ENCODE results near the gene MGAT4B.

GRCh38 chr5:179798144-179798770 lies 8.4 kb downstream of the MGAT4B start:
- TF ChIP-seq POLR2A (IDR thresholded peaks at IDR 0.05; ENCODE audit: low read depth, low read length) (no peak), POLR2AphosphoS5 (IDR thresholded peaks at IDR 0.05; ENCODE audit: low read depth, low read length) (no peak), TAF1 (IDR thresholded peaks at IDR 0.05; ENCODE audit: low read depth, low read length) (no peak), SPI1 (IDR thresholded peaks at IDR 0.05; ENCODE audit: low read depth, low read length) (no peak), PAX5 (IDR thresholded peaks at IDR 0.05; ENCODE audit: insufficient read depth, low read length, severe bottlenecking) (no peak), POU2F2 (IDR thresholded peaks at IDR 0.05; ENCODE audit: low read depth, low read length) (no peak)

Measured in GM12891 (cell line).